ENCODE results near the gene WDR77.

The WDR77 gene

GRCh38 chr1:111469539-111469938 lies 20.5 kb upstream of the WDR77 start:
- no peak for DNase-seq (ENCODE audit: low spot score)

GRCh38 chr1:111468717-111469100 lies 19.7 kb upstream of the WDR77 start:
- no peak for DNase-seq (ENCODE audit: low spot score)

- DNase-seq (ENCODE audit: low spot score), result no peak
Measured at GRCh38 chr1:111467865-111468716, 19.0 kb upstream of the WDR77 start.

- no peak for DNase-seq (ENCODE audit: low spot score)
Measured at GRCh38 chr1:111466480-111466879, 17.4 kb upstream of the WDR77 start.

- DNase-seq (ENCODE audit: low spot score), result no peak
Measured at GRCh38 chr1:111465754-111466153, 16.7 kb upstream of the WDR77 start.

- no peak for DNase-seq (ENCODE audit: low spot score)
Measured at GRCh38 chr1:111463029-111463683, 14.1 kb upstream of the WDR77 start.

- no peak for DNase-seq (ENCODE audit: low spot score)
Measured at GRCh38 chr1:111462370-111463028, 13.4 kb upstream of the WDR77 start.

GRCh38 chr1:111461765-111462164 lies 12.7 kb upstream of the WDR77 start:
- DNase-seq (ENCODE audit: low spot score), result no peak

- DNase-seq (ENCODE audit: low spot score), result no peak
Measured at GRCh38 chr1:111455642-111456031, 6.6 kb upstream of the WDR77 start.

- DNase-seq (ENCODE audit: low spot score), result no peak
Measured at GRCh38 chr1:111454859-111455641, 6.0 kb upstream of the WDR77 start.

- no peak for DNase-seq (ENCODE audit: low spot score)
Measured at GRCh38 chr1:111453706-111454105, 4.7 kb upstream of the WDR77 start.

GRCh38 chr1:111452581-111452980 lies 3.5 kb upstream of the WDR77 start:
- no peak for DNase-seq (ENCODE audit: low spot score)

GRCh38 chr1:111450185-111450584 lies 1.1 kb upstream of the WDR77 start:
- DNase-seq (ENCODE audit: low spot score), result no peak

- DNase-seq (ENCODE audit: low spot score), result no peak
Measured at GRCh38 chr1:111449703-111450017, 604 bp upstream of the WDR77 start.

GRCh38 chr1:111448482-111448917 lies 556 bp downstream of the WDR77 start:
- DNase-seq (ENCODE audit: low spot score), result no peak

- no peak for DNase-seq (ENCODE audit: low spot score)
Measured at GRCh38 chr1:111446967-111447892, 1.8 kb downstream of the WDR77 start.

- DNase-seq (ENCODE audit: low spot score), result no peak
Measured at GRCh38 chr1:111446546-111446945, 2.5 kb downstream of the WDR77 start.

- no peak for DNase-seq (ENCODE audit: low spot score)
Measured at GRCh38 chr1:111444031-111444430, 5.0 kb downstream of the WDR77 start.

GRCh38 chr1:111442457-111442856 lies 6.6 kb downstream of the WDR77 start:
- no peak for DNase-seq (ENCODE audit: low spot score)

GRCh38 chr1:111441573-111442192 lies 7.4 kb downstream of the WDR77 start:
- DNase-seq (ENCODE audit: low spot score), result peak; percentile 65
